GM21381 (cell line): ENCODE measurements around the gene MICALL2.
A peak's percentile ranks its signal among the peaks of the same experiment; 100 is the strongest.

Experiments used
- ATAC-seq: cut with Tn5 transposase; IDR thresholded peaks from one replicate; pipeline ENCODE4 v1.9.1; 2021; ENCODE audit warnings: mild to moderate bottlenecking, moderate library complexity; ENCODE audit not compliant: unreplicated experiment

The MICALL2 gene

DNA sequence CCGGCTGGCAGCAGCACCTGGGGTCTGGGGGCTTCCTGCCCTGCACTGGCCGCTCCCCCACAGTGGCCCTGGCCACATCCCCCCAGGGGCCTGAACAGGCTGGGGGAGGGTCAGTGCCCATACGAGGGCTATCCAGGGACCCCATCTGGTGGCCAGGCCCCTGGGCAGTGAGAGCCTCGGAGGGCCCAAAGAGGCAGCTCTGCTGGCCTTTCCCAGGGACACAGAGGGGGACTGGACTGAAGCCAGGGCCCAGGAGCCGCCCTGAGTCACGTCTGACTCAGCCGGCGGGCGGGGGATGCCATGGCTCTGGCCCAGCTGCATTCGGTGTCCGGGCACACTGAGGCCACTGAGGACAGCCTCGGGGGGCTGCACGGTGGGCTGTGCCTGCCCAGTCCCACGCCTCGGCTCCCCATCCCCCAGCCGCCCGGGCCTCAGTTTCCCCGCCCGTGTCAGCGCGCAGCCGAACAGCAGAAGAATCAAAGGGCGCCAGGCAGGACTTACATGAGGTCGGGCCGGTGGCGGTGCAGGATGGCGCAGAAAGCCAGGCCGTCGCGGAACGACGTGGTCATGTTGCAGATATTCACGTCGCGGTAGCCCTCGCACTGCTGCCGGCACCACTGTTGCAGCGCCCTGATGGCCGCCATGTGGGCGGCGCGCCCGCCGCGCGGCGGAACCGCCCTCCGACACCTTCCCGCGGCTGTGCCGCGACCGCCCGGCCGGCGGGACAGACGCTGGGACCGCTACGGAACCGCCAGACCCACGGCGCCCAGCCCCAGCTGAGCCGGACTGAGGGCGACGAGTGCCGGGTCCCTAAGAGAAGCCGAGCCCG, at the start of gene MICALL2:
Gene MICALL2, minus strand, starts transcription at position 788 of the 829 bp plus-strand sequence. Its CDS starts 144 bp downstream, at position 644.
- no peak for ATAC-seq

DNA sequence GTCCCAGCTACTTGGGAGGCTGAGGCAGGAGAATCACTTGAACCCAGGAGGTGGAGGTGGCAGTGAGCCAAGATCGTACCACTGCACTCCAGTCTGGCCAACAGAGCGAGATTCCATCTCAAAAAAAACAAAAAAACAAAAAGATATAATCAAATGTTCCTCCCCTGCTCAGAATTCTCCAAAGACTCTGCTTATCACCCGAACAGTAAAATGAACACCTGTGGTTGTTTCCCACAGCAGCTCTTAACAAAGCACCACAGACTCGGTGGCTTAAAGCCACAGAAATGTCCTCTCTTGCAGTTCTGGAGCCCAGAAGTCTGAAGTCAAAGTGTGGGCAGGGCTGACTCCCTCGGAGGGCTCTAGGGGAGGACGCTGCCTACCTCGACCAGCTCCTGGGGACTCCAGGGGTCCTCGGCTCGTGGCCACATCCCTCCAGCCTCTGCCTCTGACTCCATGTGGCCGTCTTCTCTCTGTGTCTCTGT, 49.0 kb upstream of the MICALL2 start:
- no peak for ATAC-seq

DNA sequence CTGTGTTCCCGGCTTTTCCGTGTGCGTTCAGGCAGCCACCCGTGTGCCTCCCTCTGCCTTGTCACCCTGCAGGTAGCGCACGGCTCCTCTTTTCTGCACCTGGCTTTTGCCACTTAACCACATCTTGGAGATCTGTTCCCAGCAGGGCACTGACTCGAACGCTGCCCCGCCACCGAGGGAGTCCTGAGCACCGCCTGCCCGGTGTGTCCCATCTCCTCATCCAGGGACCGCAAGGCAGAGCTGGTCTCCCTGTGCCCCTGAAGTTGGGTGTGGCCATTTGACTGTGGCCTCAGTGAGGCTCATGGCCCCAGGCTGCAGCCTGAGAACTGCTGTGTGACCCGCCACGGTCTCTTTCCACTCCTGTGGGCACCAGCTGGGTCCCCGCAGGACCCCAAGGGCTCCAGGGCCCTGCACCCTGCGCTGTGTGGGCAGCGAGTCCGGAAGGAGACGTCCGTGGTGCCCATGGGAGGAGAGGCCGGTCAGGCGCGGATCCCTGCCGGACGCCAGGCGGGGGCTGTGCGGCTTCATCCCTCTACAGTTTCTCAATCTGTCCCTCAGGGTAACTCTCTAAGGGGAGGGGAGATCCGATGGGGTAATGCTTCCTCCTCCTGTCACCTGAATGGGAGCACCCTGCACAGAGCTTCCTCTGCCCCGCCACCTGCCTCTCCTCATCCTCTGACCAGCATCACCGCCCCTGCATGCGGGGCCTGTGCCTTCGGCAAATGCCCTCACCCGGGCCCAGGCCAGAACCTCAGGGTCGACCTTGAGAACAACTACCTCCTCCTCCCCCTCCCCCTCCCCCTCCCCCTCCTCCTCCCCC, 46.7 kb upstream of the MICALL2 start:
- ATAC-seq: no peak

DNA sequence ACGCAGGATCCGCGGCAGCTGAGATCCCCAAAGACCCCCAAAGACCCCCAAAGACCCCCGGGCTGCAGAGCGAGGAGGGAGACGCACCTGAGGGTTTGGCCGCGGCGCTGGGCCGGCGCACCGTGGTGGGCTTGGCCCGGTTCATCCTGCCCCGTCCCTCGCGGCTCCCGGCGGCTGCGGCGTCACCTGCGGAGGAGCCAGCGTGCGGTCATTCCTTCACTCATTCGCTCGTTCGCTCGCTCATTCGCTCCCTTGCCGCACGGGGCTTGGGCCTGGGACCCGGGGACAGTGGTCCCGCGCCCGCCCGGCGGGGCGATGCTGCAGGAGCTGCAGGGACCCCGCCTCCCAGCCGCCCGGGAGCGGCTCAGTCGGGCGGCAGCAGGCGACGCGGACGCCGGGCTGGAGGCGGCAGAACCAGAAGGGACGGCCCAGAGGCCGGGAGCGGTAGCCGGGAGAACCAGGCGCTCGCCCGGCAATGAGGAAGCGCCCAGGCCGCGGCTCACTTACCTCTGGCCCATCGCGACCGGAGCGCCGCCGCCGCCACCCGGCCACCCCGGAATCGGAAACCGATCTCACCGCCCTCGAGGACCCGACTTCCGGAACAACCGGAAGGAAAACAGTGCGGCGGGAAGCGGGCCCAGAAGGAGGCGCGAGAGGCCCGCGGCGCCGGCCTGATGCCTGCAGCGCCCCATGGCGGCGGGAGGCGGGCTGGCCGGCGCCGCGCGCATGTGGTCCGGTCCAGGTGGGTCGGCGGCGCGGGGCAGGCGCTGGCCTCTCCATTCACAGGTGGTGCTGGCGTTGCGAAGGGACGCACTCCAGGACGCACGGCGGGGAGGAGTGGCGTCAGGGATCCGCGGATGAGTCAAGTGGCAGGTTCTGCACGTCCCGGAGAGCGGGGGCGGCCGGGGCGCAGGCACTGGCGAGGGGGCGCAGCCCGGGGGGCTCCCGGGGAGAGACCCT, 44.8 kb upstream of the MICALL2 start, which contains the start of gene INTS1:
Gene INTS1, minus strand, starts transcription at position 574 of the 960 bp plus-strand sequence. Its CDS starts 429 bp downstream, at position 145.
- ATAC-seq: peak; percentile 88

DNA sequence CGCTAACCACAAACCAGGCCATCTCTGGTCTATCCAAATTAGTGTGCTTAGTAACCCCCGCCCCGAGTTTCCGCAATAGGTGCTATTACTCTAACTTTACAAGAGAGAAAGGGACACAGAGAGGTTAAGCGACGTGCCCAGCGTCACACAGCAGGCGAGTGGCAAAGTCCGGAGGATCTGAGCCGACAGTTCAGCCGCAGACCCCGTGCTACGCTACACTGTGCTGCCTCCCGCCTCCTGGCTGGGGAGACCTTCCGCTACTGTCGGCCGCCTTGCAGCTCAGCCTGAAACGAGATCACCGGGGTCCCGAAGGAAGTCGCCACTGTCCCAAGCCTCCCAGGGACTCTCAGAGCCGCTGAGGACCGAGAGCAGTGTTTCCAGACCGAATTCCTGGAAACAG, 44.1 kb upstream of the MICALL2 start:
- ATAC-seq: no peak

DNA sequence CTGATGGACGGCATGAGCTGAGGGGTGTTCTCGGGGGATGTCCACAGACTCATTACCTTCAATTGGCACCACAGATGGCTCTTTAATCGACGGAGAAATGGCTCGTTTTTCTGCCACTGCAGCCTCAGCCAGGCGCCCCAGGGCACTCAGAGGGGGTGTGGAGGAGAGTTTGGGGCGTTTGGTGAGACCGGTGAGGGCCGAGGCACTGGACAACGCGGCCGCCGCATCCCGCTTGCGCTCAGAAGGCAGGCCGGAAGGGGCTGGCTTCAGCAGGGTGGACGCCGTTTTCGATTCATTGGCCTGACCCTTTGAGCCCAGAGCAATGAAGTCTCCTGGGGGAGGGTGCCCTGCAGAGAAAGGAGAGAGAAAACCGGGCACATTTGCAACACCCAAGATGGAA, 43.6 kb upstream of the MICALL2 start:
- ATAC-seq: no peak

DNA sequence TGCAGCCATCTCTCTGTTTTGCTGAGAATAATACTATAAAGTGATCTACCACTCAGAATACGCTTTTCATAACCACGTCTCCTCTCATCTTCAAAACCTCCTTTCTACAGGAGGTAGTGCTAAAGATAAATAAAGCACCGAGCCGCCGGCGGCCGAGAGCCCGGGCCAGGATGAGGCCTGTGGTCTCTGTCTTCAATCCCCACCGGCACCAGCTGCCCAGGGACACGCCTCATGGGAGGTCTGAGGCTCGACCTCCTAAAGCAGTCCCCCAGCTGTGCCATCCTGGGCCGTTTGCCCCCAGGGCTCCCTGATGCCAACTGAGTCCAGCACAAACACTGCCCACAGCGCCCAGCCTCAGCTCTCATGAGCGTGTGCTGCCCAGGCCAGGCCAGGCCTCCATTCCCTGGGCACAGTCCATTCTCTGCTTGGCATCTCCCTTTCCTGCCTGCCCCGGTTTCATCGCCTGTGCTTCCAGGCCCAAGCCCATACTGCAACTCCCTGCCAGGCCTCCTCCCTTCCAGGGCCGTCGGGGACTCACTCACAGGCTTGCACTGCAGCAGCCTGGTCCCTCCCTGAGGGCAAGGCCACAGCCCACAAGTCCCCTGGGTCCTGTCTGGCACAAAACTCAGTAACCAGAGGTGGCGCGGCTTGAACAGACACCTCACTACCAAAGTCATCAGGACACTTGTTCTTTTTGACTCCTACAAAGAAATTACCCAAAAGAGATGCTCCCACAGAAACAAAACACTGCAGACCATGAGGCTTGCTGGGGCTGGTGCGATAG, 42.4 kb upstream of the MICALL2 start:
- no peak for ATAC-seq

DNA sequence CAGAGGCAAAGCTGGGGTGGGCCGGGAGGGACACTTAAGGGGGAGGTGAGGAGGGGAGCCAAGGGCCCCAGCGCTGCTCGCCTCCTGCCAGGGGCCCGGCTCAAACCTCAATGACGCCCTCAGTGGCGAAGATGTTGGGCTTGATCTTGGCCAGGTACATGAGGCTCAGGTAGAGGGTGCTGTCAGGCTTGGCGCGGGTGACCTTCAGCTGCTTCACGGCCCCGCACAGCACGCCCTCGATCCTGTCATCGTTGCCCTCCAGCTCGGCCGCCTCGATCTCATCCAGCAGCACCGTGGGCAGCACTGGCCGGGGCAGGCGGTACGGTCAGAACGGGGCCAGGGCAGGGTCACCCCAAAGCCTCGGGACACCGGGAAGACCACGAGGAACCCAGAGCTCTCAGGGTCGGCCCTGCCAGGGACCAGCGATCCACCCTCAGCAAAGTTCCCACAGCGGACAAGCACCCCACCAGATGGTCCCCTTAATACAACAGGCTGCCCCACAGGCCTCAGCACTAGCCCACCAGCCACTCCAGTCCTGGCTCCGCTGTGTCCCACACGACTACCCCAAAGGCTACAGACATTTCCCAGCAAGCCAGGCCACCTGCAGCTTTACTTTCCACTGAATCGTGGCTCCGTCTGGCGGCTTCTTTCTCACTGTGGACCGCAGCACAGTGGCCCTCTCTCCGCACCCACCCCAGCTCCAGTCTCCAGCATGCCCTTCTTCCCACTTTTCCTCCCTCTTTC, 41.0 kb upstream of the MICALL2 start:
- ATAC-seq: no peak

DNA sequence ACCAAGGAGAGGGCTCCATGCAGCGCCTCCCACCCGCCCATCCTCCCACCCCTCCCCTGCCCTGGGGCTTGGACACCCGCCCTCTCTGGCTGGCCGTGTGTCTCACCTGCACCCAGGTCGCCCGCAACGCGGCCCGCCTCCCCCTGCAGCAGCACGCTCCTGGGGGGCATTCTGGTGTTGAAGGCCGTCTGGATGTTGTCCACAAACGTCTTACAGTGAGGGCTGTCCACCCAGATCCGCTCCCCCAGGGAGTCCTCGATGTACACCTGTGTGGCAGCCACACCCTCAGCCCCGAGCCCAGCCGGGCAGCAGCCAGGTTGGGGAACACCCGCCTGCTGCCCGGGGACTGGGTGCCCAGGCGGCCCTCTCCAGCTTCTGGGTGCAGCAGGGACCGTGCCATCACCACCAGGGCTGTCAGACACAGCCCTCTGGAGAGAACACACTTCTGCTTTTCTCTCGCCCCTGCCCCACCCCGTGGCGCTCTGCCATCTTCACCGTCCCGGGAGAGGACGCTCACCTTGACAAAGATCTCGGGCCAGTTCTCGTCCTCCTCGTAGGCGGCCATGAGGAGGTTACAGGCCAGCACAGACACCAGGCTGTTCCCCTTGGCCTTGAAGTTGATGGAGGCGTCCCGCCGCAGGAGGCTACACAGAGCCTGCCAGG, 40.2 kb upstream of the MICALL2 start:
- ATAC-seq: no peak

DNA sequence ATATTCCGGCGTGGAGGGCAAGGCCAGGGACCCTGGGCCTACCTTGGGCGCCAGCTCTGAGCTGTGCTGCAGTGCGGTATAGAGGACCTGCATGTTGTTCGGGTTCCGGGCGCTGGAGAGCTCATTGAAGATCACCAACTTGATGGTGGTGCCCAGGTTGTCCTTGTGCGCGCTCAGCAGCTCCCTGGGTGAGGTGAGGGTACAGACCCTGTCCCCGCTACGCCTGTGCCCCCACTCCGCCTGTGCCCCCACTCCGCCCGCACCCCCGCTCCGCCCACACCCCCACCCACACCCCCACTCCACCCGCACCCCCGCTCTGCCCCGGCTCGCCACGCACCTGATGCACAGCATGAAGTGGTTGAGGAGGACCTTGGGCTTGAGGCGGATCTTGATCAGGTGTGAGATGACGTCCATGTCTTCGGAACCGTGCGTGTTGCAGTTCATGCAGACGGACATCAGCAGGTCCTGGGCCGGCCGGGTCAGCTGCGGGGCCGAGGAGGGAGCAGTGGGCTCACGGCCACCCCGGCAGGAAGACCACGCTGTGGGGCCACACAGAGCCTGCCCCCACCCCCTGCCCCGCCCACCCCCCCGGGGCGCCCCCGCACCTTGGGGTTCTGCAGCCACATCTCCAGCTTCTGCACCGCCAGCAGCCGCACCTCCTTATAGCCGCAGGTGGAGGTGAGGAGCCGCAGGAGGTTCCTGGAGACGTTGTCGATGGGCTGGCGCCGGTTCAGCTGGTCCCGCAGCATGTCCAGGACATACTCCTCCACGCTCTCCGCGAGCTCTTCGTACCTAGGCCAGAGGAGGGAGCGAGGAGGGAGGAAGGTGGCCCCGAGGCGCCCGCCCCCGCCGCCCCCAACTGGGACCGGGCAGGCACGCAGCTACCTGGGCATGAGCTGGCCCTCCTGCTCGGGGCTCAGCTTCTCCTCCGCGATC, 39.4 kb upstream of the MICALL2 start:
- ATAC-seq: no peak

DNA sequence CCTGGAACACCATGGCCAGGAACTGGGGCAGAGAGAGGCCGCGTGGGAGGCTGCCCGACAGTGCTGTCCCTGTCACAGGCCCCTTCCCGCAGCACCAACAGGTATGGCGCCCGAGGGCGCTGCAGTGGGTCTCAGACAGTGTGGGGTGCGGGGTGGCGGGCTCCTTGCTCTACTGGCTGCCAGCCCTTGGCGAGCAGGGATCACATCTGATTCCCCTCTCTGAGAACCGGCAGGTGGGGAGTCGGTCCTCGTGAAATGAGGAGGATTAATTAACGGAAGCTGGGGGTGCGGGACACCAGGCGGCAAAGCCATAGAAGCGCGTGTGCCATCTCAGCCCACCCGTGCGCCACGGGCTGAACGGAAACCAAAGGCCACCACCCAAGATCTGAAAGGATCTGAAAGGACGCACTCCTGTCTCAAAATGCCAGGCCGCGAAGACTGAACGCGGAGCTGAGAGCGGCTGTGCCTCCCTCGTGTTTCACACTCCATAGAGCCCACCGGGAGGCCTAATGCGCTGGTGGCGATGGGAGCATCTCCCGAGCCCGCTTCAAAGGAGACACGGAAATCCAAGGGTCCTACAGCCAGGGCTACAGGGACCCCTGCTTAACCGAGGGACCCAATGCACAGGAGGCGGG, 38.1 kb upstream of the MICALL2 start:
- ATAC-seq: no peak

DNA sequence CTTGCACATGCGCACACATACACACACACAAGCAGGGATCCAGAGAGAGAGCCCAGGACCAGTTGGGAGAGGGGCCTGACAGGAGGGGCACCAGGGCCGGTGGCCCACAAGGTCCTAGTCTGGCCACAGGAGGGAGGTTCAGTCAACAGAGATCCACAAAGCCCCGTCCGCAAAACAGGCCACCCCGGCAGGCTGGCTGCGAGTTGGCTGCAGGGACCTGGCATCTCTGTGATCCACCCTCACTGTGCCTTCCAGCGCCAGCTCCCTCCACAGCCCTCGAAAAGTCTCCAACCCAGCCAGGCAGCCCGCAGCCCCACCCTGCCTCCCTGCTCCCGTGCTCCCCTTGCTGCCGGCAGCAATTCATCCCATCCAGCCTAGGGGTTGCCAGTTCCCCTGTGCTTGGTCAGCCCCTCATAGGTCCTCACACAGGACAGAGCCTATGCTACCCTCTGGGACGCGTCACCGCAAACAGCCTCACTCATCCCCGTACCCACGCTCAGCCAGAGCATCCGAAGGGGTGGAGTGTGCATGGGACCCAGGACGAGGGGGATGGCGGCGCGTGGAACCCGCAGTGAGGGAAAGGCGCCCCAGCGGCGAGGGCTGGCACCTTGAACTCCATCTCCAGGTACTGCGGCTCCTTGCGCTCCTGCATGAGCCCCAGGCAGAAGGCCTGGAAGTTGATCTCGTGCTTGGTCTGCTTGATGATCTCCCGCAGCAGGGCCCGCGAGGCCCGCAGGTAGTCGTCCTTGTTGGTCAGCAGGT, 37.4 kb upstream of the MICALL2 start:
- no peak for ATAC-seq

DNA sequence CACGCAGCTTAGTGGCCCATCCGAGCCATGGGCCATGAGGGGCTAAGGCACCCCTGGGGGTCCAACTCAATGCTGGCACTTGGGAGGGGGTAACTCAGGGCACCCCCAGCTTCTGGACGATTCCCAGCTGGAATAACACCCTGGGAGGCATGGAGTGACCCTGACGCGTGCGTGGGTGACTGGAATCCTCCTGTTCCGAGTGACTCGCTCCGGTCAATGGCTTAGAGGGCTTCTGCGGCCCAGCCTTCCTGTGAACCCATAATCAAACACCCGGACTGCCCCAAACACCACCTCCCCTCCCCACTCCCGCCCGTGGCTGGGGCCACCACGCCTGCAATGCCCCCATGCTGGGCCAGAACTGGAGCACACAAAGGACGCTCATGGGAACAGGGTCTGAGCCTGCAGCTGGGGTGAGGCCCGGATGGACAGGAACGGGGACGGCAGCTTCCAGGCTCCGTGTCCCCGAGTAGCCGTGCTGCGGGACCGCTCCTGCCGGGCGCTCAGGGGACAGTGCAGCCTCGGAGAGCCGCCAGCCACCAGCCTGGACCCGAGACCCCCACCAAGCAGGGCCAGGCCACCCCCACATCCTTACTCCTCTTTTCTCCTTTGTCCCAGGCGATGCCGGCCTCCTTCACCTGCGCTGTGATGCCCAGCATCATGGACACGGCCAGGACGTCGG, 36.4 kb upstream of the MICALL2 start:
- ATAC-seq: no peak

DNA sequence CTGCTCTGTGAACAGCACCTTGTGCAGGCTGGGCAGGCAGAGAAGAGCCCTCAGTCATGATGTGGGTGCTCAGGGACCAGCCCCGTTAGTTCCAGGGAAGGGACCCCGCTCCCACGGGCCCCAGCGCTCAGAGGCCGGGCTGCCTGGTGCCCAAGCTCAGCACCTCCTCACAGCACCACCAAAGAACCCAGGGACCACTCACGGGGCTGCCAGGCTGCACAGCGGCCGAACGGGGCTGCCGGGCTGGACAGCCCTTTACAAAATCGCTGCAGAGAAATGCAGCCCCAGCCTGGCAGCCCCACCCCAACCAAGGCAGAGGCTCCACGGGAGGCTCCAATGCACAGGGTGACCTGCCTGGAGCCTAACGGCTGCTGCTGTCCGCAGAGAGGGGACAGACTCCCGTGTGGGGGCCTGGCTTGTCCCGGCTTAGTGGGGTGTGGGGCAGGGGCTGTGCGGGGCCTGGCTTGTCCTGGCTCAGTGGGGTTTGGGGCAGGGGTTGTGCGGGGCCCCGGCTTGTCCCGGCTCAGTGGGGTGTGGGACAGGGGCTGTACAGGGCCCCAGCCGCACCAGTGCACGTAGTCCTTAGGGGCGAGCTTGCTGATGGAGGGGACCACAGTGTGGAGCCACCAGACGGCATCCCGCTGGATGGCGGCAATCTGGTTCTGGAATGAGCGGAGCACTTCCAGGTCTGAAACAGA, 35.7 kb upstream of the MICALL2 start:
- ATAC-seq: no peak

DNA sequence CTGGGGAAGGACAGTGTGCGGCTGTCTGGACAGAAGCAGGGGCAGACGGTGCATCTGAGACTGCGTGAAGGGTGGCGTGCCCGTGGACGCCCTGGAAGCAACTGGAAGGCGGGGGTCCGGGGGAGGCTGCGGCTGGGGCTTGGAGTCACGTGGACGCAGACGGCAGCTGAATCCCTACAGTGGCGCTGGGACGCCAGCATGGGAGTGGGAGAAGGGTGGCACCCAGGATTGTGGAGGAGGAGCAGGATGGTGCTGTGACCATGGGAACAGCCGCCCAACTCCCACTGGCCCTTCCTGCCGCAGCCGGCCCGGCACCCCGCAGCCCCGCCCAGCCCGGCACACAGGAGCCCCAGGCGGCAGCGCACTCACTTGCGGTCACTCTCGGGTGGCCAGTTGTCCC, 35.2 kb upstream of the MICALL2 start:
- no peak for ATAC-seq
